ENCODE results near the gene EXOC7. TPM values are rescaled to one million over a fixed set of nuclear protein-coding genes. Genes with fewer than 3 reads are reported as not detected.
A peak's percentile ranks its signal among the peaks of the same experiment; 100 is the strongest.

Gene EXOC7
- total and polyA plus RNA-seq, 2 of the 4 experiments (the other 2 are of a cell fraction) = 85.9 to 118 TPM

GRCh38 chr17:76088041-76088867 is 15.3 kb downstream of the EXOC7 start:
- Histone ChIP-seq H3K56ac (ENCODE audit: extremely low read depth, insufficient read depth, low read length) (no peak overlapping the region), H3K36me3 (ENCODE audit: control insufficient read depth, insufficient read depth, low read length) (peaks cover 78% of the 10 kb centered on the region), H3K18ac (ENCODE audit: low read depth, low read length) (no peak overlapping the region), H3K4ac (ENCODE audit: low read depth, low read length) (no peak overlapping the region), H2BK120ac (ENCODE audit: low read depth, low read length) (no peak overlapping the region), H3K23ac (ENCODE audit: low read depth, low read length) (no peak overlapping the region), H2BK5ac (ENCODE audit: low read depth, low read length, poor library complexity, severe bottlenecking) (no peak overlapping the region), H2AFZ (replicated peaks; ENCODE audit: low read length, poor library complexity) (peak overlapping the region; percentile 49), H3K9me3 (ENCODE audit: control insufficient read depth, insufficient read depth, low read length) (no peaks in the 10 kb centered on the region), H4K91ac (ENCODE audit: insufficient read depth, low read depth, low read length) (no peak overlapping the region), H2AK9ac (replicated peaks; ENCODE audit: low read depth, low read length, poor library complexity) (no peak overlapping the region), H3K4me2 (ENCODE audit: low read depth, low read length) (no peak overlapping the region), H4K8ac (ENCODE audit: low read depth in 2 of 2, low read length in 2 of 2) (no peak overlapping the region), H3K14ac (replicated peaks; ENCODE audit: low read depth, low read length) (no peak overlapping the region), H3K27me3 (ENCODE audit: control insufficient read depth, insufficient read depth, low read length) (no peaks in the 10 kb centered on the region), H4K20me1 (ENCODE audit: insufficient read depth, low read length) (no peaks in the 10 kb centered on the region; the same call in 1 of the 2 replicates), H3K4me1 (ENCODE audit: control insufficient read depth, insufficient read depth, low read length) (no peaks in the 10 kb centered on the region), H4K5ac (ENCODE audit: low read depth, low read length) (no peak overlapping the region), H3K79me1 (ENCODE audit: low read depth in 1 of 2, low read length in 2 of 2) (peaks cover 0 to 7% of the 10 kb centered on the region in 2 experiments; a peak in 1 of 4 replicates), H3K4me3 (ENCODE audit: insufficient read depth, low read depth, low read length) (no peak overlapping the region), H3K27ac (ENCODE audit: insufficient read depth, low read length) (no peak overlapping the region), H2BK20ac (ENCODE audit: low read depth, low read length) (no peak overlapping the region), H2AK5ac (ENCODE audit: low read depth, low read length) (no peak overlapping the region), H2BK15ac (ENCODE audit: low read depth, low read length) (no peak overlapping the region), H3K9me1 (ENCODE audit: insufficient read depth, low read length) (no peaks in the 10 kb centered on the region), H3K9ac (ENCODE audit: low read depth, low read length) (no peak overlapping the region)
- ChIA-PET POLR2A (ENCODE audit: unreplicated experiment) (no interaction called here), CTCF (no interaction called here)
- 97% methylated on average over 11 of the region's 25 CpGs; no CpG with 5 or more reads in 1 of the 2 experiments for WGBS, 2 experiments (ENCODE audit: extremely low coverage in 2 of 2, insufficient read length in 1 of 2)
- BruUV-seq (replicated peaks) = no TSS peak
- intact Hi-C loops (cut with micrococcal nuclease) (no loop called here), dilution Hi-C loops (cut with HindIII; ENCODE audit: low sequenced_read_pairs, unreplicated experiment) (no loop called here), in situ Hi-C loops (cut with MboI; ENCODE audit: low sequenced_read_pairs) (no loop called here)
- TF ChIP-seq NFE2L2 (IDR thresholded peaks at IDR 0.05; ENCODE audit: low read depth, low read length) = no peak
- ATAC-seq (ENCODE audit: low read depth) = no peak
- DNase-seq = no peak

All from IMR-90 (cell line).